HG03378 (cell line): ENCODE data around the gene CRYGA.

Experiments
- ATAC-seq: cut with Tn5 transposase; IDR thresholded peaks from one replicate; pipeline ENCODE4 v1.9.1; 2021; ENCODE audit warnings: mild to moderate bottlenecking, moderate library complexity; ENCODE audit not compliant: unreplicated experiment

Gene CRYGA, protein sequence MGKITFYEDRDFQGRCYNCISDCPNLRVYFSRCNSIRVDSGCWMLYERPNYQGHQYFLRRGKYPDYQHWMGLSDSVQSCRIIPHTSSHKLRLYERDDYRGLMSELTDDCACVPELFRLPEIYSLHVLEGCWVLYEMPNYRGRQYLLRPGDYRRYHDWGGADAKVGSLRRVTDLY

GRCh38 chr2:208163489-208163888, at the start of gene CRYGA:
Gene CRYGA (minus strand): TSS chr2:208163589. CDS start chr2:208163556, 33 bp downstream.
- no peak for ATAC-seq

- no peak for ATAC-seq
These were observed 47.5 kb upstream of the CRYGA start for GRCh38 chr2:208210688-208211451.

- ATAC-seq: no peak
These were observed 45.1 kb upstream of the CRYGA start for GRCh38 chr2:208208335-208209085.

DNA sequence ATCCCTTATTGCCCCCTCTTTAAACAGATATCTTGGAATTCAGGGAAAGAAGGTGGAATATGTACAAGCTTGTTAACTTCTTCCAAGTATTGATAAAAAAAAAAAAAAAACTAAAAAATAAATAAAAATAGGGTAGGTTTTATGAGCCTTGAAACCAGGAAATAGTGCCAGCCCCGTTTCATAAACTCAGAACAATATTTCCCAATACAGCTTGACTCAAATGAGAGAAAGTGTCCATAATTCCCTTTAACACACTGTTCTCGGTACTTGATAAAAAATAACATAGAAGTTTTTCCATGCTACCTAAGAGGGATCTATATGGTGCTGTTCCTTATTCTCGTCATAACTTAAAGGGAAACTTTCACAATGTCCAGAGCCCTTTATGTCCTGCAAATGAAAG, 44.4 kb upstream of the CRYGA start:
- ATAC-seq: no peak

- ATAC-seq: no peak
These were observed 40.8 kb upstream of the CRYGA start for GRCh38 chr2:208204166-208204565.

GRCh38 chr2:208195531-208195930, 32.1 kb upstream of the CRYGA start:
- no peak for ATAC-seq

DNA sequence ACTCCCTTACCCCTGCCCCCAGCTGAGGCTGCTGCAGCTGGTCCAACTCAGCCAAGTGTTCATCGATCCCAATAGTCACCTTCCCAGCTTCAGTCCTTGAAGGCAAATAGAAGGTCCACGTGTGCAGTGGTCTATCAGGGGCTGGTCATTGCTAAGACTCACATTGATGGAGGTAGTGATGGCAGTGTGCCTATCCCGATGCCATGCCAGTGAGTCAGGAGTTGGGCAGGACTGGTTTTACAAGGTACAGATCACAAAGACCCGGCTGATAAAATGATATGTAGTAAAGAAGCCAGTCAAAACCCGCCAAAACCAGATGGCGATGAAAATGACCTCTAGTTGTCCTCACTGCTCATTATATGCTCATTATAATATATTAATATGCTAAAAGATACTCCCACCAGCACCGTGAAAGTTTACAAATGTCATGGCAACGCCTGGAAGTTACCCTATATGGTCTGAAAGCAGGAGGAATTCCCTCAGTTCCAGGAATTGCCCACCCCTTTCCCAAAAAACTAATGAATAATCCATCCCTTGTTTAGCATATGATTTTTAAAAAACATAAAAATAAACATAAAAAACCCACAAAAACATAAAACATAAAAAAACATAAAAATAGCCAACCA, 29.3 kb upstream of the CRYGA start:
- no peak for ATAC-seq

GRCh38 chr2:208189810-208190503, 26.6 kb upstream of the CRYGA start, which contains the start of gene C2orf80:
Gene C2orf80 (minus strand): TSS chr2:208190030. CDS start chr2:208186986, 3,044 bp downstream.
- ATAC-seq: no peak

DNA sequence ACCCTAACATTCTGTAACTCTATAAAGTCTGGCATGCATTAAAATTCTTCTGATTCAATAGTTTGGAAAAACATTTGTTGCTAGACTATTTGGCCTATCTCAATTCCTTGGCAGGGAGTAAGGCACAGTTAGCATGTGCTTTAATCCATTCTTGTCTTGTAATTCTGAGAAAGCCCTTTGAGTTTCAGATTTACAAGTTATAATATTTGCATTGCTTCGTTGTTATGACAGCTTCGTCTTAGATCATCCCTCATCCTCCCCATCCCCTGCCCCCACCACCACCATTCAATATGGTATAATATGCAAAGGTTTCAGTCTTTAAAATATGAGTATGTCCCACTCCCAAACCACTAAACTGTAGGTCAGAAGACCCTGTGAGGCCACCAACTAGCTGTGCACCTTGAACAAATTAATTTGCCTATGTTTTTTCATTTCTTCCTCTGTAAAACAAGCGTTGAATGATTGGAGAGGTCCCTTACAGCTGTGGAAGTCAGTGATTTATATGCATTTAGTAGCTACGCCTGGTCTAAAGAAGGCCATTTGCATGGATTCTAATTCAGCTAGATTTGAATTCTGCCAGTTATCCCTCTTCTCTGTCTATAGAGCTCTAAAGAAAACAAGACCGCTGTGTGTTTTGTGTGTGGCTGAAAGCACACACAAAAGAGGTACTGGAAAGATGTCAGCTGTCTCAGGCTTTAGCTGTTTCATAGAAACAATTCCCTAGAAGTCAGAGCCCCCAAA, 25.9 kb upstream of the CRYGA start:
- ATAC-seq: no peak

DNA sequence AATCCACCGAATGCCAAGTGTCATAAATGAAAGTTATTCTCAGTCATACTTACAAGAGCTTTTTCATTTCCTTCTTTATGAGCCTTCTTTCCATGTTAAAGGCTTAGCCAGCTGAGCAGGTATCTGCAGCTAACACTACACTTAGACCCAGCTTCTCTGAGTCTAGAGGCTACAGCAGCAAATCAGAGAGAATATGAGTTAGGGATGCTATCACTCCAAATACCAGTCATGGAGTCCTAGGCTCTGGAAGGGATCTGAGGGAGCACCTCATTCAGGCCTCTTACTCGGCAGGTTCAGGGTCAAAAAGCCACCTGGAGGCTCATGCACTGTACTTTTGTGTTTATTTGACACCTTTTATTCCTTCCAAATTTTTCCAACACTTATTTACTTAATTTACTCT, 23.5 kb upstream of the CRYGA start:
- no peak for ATAC-seq

DNA sequence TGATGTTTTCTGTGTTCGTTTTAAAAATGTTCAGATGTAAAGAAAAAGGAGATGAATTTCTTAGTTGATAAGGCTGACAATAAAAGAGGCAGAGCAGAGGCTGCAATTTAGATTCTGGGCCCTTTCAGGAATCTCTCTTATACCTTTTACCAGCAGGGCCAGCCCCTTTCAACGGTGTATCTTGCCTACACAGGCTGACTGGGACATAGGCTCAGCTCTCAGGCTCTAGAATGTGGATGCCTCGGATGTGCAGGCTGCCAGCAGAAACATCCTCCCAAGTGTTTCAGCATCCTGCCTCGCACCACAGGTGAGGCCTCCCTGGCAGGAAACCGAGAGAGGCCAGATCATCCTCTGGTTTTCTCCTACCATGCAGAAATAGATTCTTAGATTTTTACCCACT, 23.1 kb upstream of the CRYGA start:
- ATAC-seq: no peak

- ATAC-seq: no peak
These were observed 20.8 kb upstream of the CRYGA start for GRCh38 chr2:208183972-208184705.

DNA sequence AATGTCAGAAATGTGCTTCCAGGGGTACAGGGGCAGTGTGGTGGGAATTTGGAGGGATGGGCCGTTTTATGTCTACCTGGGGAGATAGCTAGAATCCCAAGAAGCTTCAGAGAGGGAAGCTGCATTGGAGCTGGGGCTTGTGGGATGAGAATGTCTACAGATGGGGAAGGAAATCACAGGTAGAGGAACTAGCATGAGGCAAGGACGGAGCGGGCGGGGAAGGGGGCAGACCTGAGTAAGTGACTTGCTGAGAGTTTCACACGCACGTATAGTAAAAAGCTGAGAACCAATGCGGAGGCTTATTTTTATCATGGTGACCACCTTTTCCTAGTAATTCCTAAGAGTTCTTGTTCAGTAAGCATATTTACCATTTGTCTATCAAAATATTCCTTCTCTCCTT, 20.1 kb upstream of the CRYGA start:
- no peak for ATAC-seq

GRCh38 chr2:208182835-208183234, 19.4 kb upstream of the CRYGA start:
- ATAC-seq: no peak

DNA sequence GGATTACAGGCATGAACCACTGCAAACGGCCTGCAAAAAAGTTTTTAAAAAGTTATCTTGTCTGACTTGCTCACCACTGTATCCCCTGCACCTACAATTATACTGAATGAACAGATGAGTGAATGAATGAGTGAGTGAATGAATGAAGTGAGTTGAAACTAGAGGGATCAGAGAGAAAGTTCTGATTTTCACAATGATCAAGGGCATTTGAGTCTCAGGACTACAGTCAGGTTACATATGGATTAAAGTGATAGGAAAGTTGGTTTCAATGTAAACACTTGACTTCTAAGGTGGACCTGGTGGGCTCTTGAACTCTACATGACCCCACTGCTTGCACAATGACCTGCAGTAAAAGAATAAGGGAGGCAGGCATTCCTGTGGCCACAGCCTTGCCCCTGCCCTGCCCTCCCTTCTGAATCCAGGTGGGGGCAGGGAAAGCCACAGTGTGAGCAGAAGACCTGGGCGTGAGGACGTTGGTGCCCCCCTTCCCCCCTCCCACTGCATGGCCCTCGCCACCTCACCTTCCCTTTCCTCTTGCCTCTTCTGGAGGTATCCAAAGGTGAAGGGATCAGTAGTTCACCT, 15.7 kb upstream of the CRYGA start:
- no peak for ATAC-seq

DNA sequence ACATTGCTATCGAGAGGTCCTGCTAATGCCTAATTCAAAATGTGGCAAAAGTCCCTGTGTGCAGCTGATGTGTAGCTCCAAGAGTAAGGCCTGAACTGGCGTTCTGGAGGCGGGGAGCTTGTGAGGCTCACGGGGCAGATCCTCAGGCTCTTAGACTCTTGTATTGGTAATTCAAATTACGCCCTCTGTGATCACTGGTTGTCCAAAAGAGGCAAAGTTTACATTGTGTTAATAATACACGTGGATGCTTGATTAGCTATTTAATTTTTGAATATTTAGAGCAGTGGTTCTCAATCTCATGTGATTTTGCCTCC, 12.4 kb upstream of the CRYGA start:
- ATAC-seq: no peak

DNA sequence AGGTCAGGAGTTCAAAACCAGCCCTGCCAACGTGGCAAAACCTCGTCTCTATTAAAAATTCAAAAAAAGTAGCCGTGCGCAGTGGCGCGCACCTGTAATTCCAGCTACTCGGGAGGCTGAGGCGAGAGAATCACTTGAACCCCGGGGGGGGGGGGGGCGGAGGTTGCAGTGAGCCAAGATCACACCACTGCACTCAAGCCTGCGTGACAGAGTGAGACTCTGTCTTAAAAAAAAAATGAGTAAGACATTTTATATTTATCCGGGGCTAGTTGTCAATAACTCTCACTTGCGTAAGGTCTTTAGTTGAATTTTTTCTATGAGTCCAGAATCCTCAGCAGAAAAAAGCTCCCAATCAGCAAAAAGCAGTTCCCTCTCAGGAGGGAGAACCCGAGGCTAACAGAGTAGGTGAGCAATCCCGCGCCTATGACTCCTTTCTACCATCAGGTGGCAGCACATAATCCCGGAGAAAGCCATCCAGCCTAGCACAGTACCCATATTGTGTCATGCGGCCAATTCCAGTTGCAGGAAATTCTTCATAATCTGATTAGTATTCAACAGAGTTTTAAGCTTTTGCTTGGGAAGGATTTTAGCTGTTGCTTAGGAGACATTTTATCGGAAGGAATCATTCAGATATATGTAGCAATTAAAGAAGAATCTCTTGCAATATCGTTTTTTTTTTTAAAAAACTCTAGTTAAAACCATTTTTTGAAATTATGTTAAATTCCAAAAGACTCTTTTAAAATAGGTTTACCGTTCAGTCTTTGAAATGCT, 11.9 kb upstream of the CRYGA start:
- peak; percentile 100 for ATAC-seq

DNA sequence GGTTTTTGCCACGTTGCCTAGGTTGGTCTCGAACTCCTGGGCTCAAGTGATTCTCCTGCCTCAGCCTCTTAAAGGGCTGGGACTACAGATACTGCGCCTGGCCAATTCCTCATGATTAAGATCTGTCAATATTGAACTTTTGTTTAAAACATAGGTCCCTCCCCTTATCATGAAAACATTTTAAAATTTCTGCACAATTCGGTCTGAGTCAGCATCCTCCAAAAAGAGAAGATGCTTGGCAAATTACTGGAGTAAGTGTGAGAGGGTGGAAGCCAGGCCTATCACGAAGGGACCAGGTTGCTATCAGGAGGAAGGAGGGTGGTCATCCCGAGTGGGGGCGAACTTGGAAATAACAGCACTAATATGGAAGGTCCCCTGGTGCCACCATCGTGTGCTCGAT, 10.8 kb upstream of the CRYGA start:
- ATAC-seq: no peak

DNA sequence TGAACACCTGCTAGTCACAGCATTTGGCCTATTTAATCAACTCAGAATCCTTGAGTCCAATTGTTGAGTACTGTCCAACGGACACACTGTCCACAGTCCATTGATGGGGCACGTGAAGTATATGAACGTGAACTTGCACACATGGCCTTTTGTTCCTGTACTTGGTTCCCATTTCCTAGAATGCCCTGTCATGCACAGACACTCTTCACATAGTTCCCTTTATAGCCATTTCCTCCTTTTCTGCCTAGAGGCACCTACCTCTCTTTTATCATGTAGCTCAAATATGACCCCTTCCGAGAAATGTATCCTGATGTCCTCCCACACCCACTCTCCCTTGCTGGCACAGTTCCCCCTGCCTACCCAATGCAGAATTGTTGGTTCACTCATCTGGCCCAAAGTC, 8.7 kb upstream of the CRYGA start:
- ATAC-seq: no peak
